Kidney epithelial cell (primary cell): ENCODE data around the gene SHROOM1. TPM values are rescaled to one million over a fixed set of nuclear protein-coding genes. Genes with fewer than 3 reads are reported as not detected.

Experiments used
- DNase-seq: peaks from one replicate; pipeline ENCODE4 v3.0.0-alpha.2; 2010; ENCODE audit warnings: low read depth
- H3K27me3 ChIP-seq: 2 replicates; pipeline ENCODE4 v1.6.0; 2011; ENCODE audit warnings: low read length; ENCODE audit not compliant: control insufficient read depth, insufficient read depth
- H3K36me3 ChIP-seq: 2 replicates; pipeline ENCODE4 v1.5.1; 2011; ENCODE audit warnings: low read length; ENCODE audit not compliant: control insufficient read depth, insufficient read depth
- H3K4me3 ChIP-seq: 2 replicates; pipeline ENCODE4 v1.5.1; 2011; ENCODE audit warnings: low read depth, mild to moderate bottlenecking, control low read depth, low read length
- CTCF ChIP-seq: IDR thresholded peaks from 2 replicates; pipeline ENCODE4 v1.5.1; 2011; ENCODE audit warnings: mild to moderate bottlenecking, moderate library complexity, low read length, control low read depth, inconsistent platforms; ENCODE audit not compliant: insufficient read depth, poor library complexity, severe bottlenecking
- total RNA-seq: library from RNA; depleted of rRNA; stranded (reverse); fragments of >200 nt; gene quantifications from 2 replicates; pipeline ENCODE4 v1.2.3, GENCODE V29; 2015

The SHROOM1 gene
- total RNA-seq, 1 donor from 2014 or later = 9.8 TPM

GRCh38 chr5:132841305-132841704 lies 10.9 kb upstream of the SHROOM1 start:
- Histone ChIP-seq H3K27me3 (no peaks in the 10 kb centered on the region), H3K4me3 (no peak overlapping the region), H3K36me3 (no peaks in the 10 kb centered on the region)
- TF ChIP-seq CTCF = no peak
- no peak for DNase-seq

- Histone ChIP-seq H3K27me3 (no peaks in the 10 kb centered on the region), H3K36me3 (no peaks in the 10 kb centered on the region), H3K4me3 (no peak overlapping the region)
- no peak for DNase-seq
- no peak for TF ChIP-seq CTCF
Observed at GRCh38 chr5:132840896-132841295, 10.4 kb upstream of the SHROOM1 start.

- TF ChIP-seq CTCF = no peak
- DNase-seq = no peak
- H3K4me3 ChIP-seq = no peak overlapping the region
- H3K27me3 ChIP-seq = no peaks in the 10 kb centered on the region
- no peaks in the 10 kb centered on the region for H3K36me3 ChIP-seq
Observed at GRCh38 chr5:132840313-132840712, 9.9 kb upstream of the SHROOM1 start.

GRCh38 chr5:132839426-132840301 lies 9.2 kb upstream of the SHROOM1 start:
- peak; percentile 48 for DNase-seq
- TF ChIP-seq CTCF = no peak

GRCh38 chr5:132838516-132839282 lies 8.3 kb upstream of the SHROOM1 start:
- Histone ChIP-seq H3K4me3 (no peak overlapping the region), H3K27me3 (no peaks in the 10 kb centered on the region), H3K36me3 (no peaks in the 10 kb centered on the region)
- no peak for DNase-seq
- TF ChIP-seq CTCF = no peak

More at GRCh38 chr5:132839426-132840301, 9.2 kb upstream of the SHROOM1 start:
- Histone ChIP-seq H3K27me3 (no peaks in the 10 kb centered on the region), H3K36me3 (no peaks in the 10 kb centered on the region), H3K4me3 (no peak overlapping the region)
